Caco-2 (cell line): ENCODE data around the gene RSF1. TPM values are rescaled to one million over a fixed set of nuclear protein-coding genes. Genes with fewer than 3 reads are reported as not detected.

Experiments used
- BruUV-seq: library from RNA; stranded (reverse); fragments of 400-500 nt; replicated peaks from 2 replicates; lab custom pipeline; 2021; lab: Mats Ljungman, UMichigan
- CTCF ChIA-PET: fragments of 300-600 bp; sonication (Branson Sonifier 250); formaldehyde crosslinking; loops from one replicate; lab custom pipeline; 2022; ENCODE audit warnings: antibody characterized with exemption; lab: Charles Lee
- POLR2A ChIA-PET: fragments of 300-600 bp; sonication (Branson Sonifier 250); formaldehyde crosslinking; loops from one replicate; lab custom pipeline; 2022; ENCODE audit warnings: antibody characterized with exemption; lab: Charles Lee
- DNase-seq, 2 experiments: peaks; one replicate each; pipeline versions ENCODE4 v3.0.0 to v3.0.0-alpha.2; 2020 to 2022
- H3K27me3 ChIP-seq: replicated peaks from 2 replicates; pipeline ENCODE4 v1.6.0; 2011; ENCODE audit warnings: low read length; ENCODE audit not compliant: control insufficient read depth, insufficient read depth
- H3K36me3 ChIP-seq: 2 replicates; pipeline ENCODE4 v1.5.1; 2011; ENCODE audit warnings: low read length; ENCODE audit not compliant: control insufficient read depth, insufficient read depth
- H3K4me1 ChIP-seq: fragments of 250-450 bp; sonication (Bioruptor Pico); 2 replicates; pipeline ENCODE4 v1.5.1; 2020; ENCODE audit warnings: mild to moderate bottlenecking
- H3K4me3 ChIP-seq: 2 replicates; pipeline ENCODE4 v1.5.1; 2011; ENCODE audit warnings: low read depth, mild to moderate bottlenecking, control low read depth, low read length
- H3K9me3 ChIP-seq: fragments of 250-450 bp; sonication (Bioruptor Pico); 2 replicates; pipeline ENCODE4 v1.5.1; 2020; ENCODE audit warnings: mild to moderate bottlenecking, moderate library complexity
- H3K27ac Mint-ChIP-seq: one replicate; pipeline ENCODE4 v1.8.0; 2022; ENCODE audit warnings: mixed read lengths; ENCODE audit not compliant: unreplicated experiment
- H3K27me3 Mint-ChIP-seq: one replicate; pipeline ENCODE4 v1.8.0; 2022; ENCODE audit warnings: mixed read lengths; ENCODE audit not compliant: insufficient read depth, unreplicated experiment
- H3K36me3 Mint-ChIP-seq: one replicate; pipeline ENCODE4 v1.8.0; 2022; ENCODE audit warnings: mild to moderate bottlenecking, mixed read lengths; ENCODE audit not compliant: insufficient read depth, unreplicated experiment
- H3K4me1 Mint-ChIP-seq: one replicate; pipeline ENCODE4 v1.8.0; 2022; ENCODE audit warnings: low read depth, mixed read lengths; ENCODE audit not compliant: unreplicated experiment
- H3K4me3 Mint-ChIP-seq: one replicate; pipeline ENCODE4 v1.8.0; 2022; ENCODE audit warnings: mild to moderate bottlenecking, moderate library complexity, mixed read lengths; ENCODE audit not compliant: unreplicated experiment
- H3K9me3 Mint-ChIP-seq: one replicate; pipeline ENCODE4 v1.8.0; 2022; ENCODE audit warnings: mixed read lengths; ENCODE audit not compliant: unreplicated experiment
- intact Hi-C: fragments of 100-400 bp; cut with micrococcal nuclease; formaldehyde crosslinking; loops from one replicate; pipeline ENCODE4 v1.10.0; 2022; ENCODE audit not compliant: unreplicated experiment
- total RNA-seq: library from RNA; stranded (reverse); gene quantifications from 2 replicates; pipeline ENCODE4 v1.2.3, GENCODE V29; 2022
- TF ChIP-seq, protein P1 (sequence below), 2 experiments: fragments of 200-600 bp in 1 of 2; IDR thresholded peaks; 1 replicate in 1 of 2; 2 replicates in 1 of 2; pipeline versions ENCODE4 v1.5.1 to v1.8.0; 2011 to 2022; ENCODE audit warnings: antibody characterized with exemption in 1 of 2, control low read depth in 1 of 2, inconsistent platforms in 1 of 2, low read depth in 1 of 2, low read length in 1 of 2, mild to moderate bottlenecking in 1 of 2, moderate library complexity in 1 of 2; ENCODE audit not compliant: insufficient read depth in 1 of 2, severe bottlenecking in 1 of 2, unreplicated experiment in 1 of 2

The RSF1 gene
- total RNA-seq, 1 experiment from 2014 or later: 121 TPM

DNA sequence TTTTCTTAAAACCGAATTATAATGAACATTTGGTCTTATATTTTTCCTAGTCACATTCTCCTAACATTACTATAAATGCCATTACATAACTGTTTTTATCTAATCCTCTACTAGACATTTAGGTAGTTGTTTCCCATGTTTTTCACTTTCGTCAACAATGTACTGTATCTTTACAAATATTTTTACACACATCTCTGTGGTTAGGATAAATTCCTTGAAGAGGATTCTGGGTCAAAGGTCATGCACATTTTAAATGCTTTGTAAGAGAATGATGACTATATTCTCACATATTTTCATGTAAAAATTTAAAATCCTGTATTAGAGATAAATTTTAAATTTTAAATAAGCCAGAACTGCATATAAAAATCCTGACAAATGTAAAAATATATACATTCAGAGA lies 121.6 kb downstream of the RSF1 start:
- Mint-ChIP-seq H3K27me3 (no peaks in the 10 kb centered on the region), H3K36me3 (peaks cover 61% of the 10 kb centered on the region), H3K27ac (no peak overlapping the region), H3K9me3 (no peaks in the 10 kb centered on the region), H3K4me1 (no peaks in the 10 kb centered on the region), H3K4me3 (no peak overlapping the region)
- no TSS peak for BruUV-seq
- intact Hi-C loops: no loop called here
- Histone ChIP-seq H3K4me1 (no peaks in the 10 kb centered on the region), H3K36me3 (peaks cover 3% of the 10 kb centered on the region), H3K9me3 (no peaks in the 10 kb centered on the region), H3K27me3 (no peaks in the 10 kb centered on the region), H3K4me3 (no peak overlapping the region)
- TF ChIP-seq, protein P1, sequence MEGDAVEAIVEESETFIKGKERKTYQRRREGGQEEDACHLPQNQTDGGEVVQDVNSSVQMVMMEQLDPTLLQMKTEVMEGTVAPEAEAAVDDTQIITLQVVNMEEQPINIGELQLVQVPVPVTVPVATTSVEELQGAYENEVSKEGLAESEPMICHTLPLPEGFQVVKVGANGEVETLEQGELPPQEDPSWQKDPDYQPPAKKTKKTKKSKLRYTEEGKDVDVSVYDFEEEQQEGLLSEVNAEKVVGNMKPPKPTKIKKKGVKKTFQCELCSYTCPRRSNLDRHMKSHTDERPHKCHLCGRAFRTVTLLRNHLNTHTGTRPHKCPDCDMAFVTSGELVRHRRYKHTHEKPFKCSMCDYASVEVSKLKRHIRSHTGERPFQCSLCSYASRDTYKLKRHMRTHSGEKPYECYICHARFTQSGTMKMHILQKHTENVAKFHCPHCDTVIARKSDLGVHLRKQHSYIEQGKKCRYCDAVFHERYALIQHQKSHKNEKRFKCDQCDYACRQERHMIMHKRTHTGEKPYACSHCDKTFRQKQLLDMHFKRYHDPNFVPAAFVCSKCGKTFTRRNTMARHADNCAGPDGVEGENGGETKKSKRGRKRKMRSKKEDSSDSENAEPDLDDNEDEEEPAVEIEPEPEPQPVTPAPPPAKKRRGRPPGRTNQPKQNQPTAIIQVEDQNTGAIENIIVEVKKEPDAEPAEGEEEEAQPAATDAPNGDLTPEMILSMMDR (IDR thresholded peaks at IDR 0.05; ENCODE audit: insufficient read depth in 1 of 2, low read depth in 1 of 2, low read length in 1 of 2, severe bottlenecking in 1 of 2, unreplicated experiment in 1 of 2): no peak
- ChIA-PET POLR2A (no interaction called here), CTCF (no interaction called here)
- no peak for DNase-seq

DNA sequence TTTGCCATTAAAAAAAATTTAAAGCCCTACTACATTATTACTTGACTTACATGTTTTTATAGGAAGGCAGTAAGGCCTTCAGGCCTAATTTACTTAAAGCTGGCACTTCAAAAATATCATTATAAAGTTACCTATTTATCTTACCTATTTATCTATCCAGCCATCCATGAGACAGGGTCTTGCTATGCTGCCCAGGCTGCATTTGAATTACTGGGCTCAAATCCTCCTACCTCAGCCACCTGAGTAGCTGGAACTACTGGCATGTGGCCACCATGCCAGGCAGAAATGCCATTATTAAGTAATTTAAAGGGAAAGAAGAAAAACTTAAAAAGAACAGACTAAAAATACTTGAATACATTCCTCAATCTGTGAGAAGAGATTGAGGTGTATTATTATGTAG lies 122.7 kb downstream of the RSF1 start:
- H3K36me3 ChIP-seq: peaks cover 3% of the 10 kb centered on the region
- ChIA-PET CTCF (no interaction called here), POLR2A (no interaction called here)
- intact Hi-C loops: no loop called here
- no peaks in the 10 kb centered on the region for H3K27me3 ChIP-seq
- Mint-ChIP-seq H3K36me3 (peaks cover 66% of the 10 kb centered on the region), H3K9me3 (no peaks in the 10 kb centered on the region), H3K4me1 (no peaks in the 10 kb centered on the region), H3K27ac (no peak overlapping the region), H3K4me3 (no peak overlapping the region), H3K27me3 (no peaks in the 10 kb centered on the region)
- H3K9me3 ChIP-seq: no peaks in the 10 kb centered on the region
- no peaks in the 10 kb centered on the region for H3K4me1 ChIP-seq
- no peak for DNase-seq
- no TSS peak for BruUV-seq
- TF ChIP-seq, protein P1 (IDR thresholded peaks at IDR 0.05; ENCODE audit: insufficient read depth in 1 of 2, low read depth in 1 of 2, low read length in 1 of 2, severe bottlenecking in 1 of 2, unreplicated experiment in 1 of 2): no peak
- H3K4me3 ChIP-seq: no peak overlapping the region

DNA sequence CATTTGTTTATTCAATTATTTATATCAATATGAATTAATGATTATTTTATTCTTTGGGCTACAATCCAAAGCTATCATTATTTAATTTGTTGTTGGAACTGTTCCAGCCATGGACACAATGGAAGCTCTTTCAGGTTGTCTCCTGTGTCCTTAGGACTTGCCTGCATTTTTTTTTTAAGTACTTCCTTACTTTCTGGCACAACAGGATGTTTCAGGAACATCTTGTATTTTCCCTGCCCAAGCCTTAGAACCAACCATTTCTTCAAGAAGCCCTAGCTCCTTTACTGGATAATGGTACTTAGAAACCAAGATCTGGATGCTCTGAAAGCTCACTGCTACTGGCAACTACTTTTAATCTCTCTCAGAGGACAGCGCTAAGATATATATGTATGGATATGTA lies 125.1 kb downstream of the RSF1 start:
- no peak for DNase-seq
- intact Hi-C loops: no loop called here
- H3K4me1 Mint-ChIP-seq: no peaks in the 10 kb centered on the region
- H3K4me3 ChIP-seq: no peak overlapping the region
- no peaks in the 10 kb centered on the region for H3K4me1 ChIP-seq
- H3K27ac Mint-ChIP-seq: no peak overlapping the region
- peaks cover 59% of the 10 kb centered on the region for H3K36me3 Mint-ChIP-seq
- no peak overlapping the region for H3K4me3 Mint-ChIP-seq
- no peaks in the 10 kb centered on the region for H3K27me3 Mint-ChIP-seq
- H3K36me3 ChIP-seq: peaks cover 1% of the 10 kb centered on the region
- BruUV-seq: TSS peak; percentile 7
- ChIA-PET POLR2A (no interaction called here), CTCF (no interaction called here)
- H3K27me3 ChIP-seq: no peaks in the 10 kb centered on the region
- H3K9me3 Mint-ChIP-seq: no peaks in the 10 kb centered on the region
- TF ChIP-seq, protein P1 (IDR thresholded peaks at IDR 0.05; ENCODE audit: insufficient read depth in 1 of 2, low read depth in 1 of 2, low read length in 1 of 2, severe bottlenecking in 1 of 2, unreplicated experiment in 1 of 2): no peak
- no peaks in the 10 kb centered on the region for H3K9me3 ChIP-seq
